HG03175 (cell line): Measurements from ENCODE around the gene ZCCHC4.

ENCODE experiments used
- ATAC-seq: cut with Tn5 transposase; IDR thresholded peaks from one replicate; pipeline ENCODE4 v1.9.1; 2021; ENCODE audit warnings: mild to moderate bottlenecking, moderate library complexity; ENCODE audit not compliant: unreplicated experiment

Gene ZCCHC4, protein sequence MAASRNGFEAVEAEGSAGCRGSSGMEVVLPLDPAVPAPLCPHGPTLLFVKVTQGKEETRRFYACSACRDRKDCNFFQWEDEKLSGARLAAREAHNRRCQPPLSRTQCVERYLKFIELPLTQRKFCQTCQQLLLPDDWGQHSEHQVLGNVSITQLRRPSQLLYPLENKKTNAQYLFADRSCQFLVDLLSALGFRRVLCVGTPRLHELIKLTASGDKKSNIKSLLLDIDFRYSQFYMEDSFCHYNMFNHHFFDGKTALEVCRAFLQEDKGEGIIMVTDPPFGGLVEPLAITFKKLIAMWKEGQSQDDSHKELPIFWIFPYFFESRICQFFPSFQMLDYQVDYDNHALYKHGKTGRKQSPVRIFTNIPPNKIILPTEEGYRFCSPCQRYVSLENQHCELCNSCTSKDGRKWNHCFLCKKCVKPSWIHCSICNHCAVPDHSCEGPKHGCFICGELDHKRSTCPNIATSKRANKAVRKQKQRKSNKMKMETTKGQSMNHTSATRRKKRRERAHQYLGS

DNA sequence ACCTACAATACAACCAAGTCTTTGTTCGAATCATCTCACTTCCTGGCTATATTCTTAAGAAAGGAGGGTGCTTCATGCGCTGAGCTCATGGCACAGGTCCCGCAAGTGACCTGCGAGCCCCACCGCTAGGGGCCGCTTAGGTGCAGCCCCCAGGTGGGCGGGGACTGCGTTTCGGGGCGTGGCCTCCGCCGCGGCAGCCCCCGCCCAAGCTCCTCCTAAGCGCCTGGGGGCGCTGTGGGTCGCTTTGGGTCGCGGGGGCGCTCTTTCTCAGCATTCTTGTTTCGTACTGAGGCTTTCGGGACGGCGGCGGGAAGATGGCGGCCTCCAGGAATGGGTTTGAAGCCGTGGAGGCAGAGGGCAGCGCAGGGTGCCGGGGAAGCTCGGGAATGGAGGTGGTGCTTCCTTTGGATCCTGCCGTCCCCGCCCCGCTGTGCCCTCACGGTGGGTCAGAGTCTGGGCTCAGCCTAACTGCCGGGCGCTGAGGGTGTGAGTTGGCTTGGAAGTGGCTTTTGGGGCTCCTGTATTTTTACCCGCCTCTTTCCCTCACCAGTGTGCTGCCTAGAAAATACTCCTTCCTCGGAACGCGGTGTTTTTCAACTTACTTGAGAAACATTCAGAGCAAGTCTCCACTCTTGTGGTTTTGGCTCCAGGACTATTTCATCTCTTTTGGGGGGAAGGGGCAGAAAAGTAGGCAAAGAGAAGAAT is at the start of gene ZCCHC4:
Gene ZCCHC4, plus strand, starts transcription at position 279 of the 705 bp plus-strand sequence. Its CDS starts 36 bp downstream, at position 315.
- ATAC-seq = peak; percentile 83

DNA sequence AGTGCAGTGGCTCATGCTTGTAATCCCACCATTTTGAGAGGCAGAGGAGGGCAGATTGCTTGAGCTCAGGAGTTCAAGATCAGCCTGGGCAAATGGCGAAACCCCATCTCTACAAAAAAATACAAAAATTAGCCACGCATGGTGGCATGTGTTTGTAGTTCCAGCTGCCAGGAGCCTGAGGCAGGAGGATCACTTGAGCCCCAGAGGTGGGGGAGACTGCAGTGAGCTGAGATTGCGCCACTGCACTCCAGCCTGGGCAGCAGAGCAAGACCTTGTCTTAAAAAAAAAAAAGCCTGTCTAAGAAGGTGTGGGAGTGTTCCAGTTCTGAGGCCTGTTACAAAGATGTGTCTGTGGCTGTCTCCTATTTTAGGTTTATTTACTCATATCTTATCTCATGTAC is 40.7 kb upstream of the ZCCHC4 start:
- ATAC-seq = no peak

DNA sequence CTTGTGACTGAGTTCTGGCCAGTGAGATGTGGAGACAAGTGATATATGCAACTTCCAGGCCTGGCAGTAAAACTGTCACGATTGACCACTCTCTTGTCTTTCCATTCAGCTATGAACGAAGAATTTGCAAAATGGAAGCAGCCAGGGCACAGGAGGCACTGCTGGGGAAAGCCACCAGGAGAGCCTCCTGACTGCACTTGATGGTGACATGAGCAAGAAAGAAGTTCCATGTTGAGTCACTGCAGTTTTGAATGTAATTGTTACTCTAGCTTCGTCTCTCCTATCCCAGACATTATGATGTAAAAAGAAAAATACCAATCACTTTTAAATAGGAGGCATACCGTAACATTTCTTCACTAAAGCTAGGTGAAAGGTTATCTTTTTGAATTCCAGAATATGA is 32.4 kb upstream of the ZCCHC4 start:
- ATAC-seq = no peak

DNA sequence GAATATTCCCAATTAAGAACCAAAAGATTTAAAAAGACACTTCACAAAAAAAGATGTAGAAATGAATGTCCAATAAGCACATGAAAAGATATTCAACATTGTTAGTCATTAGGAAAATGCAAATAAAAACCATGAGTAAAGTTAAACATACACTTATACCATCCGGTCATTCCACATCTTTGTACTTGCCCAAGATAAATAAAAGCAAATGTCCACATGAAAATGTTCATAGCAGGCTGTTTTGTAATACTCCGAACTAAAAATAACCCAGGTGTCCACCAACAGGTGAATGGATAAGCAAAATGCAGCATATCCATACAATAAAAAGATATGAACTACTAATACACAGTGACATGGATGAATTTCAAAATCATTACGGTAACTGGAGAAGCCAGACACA is 28.6 kb upstream of the ZCCHC4 start:
- ATAC-seq = no peak

DNA sequence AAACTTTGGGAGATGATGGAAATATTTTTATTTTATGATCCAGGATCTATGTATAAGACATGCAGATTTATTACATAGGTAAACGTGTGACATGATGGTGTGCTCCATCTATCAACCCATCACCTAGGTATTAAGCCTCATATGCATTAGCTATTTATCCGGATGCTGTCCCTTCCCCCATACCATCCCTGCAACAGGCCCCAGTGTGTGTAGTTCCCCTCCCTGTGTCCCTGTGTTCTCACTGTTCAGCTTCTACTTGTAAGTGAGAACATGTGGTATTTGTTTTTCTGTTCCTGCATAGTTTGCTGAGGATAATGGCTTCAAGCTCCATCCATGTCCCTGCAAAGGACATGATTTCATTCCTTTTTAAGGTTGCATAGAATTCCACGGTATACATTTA is 28.1 kb upstream of the ZCCHC4 start:
- no peak for ATAC-seq

DNA sequence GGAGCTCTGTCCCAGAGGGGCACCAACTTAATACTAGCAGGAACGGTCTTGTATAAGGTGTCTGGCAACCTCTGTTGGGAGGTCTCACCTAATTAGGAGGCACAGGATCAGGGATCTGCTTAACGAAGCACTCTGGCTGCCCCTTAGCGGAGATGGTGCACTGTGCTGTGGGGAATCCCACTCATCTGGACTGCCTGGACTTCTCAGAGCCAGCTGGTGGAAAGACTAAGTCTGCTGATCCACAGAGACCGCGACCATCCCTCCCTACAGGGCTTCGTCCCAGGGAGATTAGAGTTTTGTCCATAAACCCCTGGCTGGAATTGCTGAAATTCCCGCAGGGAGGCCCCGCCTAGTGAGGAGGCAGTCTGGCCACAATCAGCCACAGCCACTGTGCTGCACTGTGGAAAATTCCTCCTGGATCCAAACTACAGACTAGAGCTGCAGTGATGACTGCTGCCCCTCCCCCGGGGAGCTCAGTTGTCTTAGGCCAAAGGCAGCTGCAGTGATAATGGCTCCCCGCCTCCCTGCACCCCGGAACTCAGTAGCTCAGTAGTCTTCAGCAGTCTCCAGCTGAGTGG is 22.0 kb upstream of the ZCCHC4 start:
- ATAC-seq = no peak

DNA sequence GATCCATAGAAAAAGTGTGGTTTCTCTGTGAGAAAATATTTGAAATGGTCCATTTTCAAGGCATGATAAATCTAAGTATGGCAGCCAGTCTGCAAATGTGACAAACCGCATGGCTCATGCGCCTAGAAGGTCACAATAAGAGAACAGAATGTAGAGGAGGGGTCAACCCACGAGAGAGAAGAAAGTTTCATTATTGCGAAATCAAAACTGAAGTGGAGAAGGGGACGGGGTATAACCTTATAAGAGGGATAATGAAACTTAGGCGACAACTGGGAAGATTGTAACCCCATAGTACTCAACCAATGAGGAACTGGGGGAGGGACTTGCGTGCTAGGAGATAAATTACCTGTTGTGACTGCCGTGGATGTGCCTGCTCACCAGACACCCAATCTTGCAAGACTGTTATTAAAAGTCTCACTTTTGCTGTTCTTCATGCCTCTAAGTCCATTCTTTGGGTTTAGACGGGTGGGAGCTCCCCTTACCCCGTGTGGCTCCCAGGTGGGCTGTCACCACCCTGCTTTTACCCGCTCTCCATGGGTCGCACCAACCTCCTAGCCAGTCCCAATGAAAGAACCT is 21.3 kb upstream of the ZCCHC4 start:
- no peak for ATAC-seq

DNA sequence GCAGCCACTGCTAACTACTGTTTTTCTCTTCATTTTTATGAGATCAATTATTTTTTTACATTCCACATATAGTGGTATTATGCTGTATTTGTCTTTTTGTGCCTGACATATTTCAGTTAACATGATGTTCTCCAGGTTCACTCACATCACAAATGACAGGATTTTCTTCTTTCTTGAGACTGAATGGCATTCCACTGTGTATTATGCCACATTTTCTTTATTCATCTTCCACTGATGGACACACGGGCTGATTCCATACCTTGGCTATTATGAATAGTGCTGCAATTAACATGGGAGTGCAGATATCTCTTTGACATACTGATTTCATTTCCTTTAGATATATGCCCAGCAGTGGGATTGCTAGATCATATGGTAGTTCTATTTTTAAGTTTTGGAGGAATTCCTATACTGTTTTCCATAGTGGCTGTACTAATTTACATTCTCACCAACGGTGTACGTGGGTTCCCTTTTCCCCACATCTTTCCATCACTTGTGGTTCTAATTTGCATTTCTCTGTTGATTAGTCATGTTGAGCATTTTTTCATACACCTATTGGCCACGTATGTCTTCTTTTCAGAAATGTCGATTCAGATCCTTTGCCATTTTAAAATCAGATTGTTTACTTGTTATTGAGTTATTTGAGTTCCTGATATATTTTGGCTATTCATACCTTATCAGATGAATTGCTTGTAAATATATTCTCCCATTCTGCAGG is 14.9 kb upstream of the ZCCHC4 start:
- ATAC-seq = no peak

DNA sequence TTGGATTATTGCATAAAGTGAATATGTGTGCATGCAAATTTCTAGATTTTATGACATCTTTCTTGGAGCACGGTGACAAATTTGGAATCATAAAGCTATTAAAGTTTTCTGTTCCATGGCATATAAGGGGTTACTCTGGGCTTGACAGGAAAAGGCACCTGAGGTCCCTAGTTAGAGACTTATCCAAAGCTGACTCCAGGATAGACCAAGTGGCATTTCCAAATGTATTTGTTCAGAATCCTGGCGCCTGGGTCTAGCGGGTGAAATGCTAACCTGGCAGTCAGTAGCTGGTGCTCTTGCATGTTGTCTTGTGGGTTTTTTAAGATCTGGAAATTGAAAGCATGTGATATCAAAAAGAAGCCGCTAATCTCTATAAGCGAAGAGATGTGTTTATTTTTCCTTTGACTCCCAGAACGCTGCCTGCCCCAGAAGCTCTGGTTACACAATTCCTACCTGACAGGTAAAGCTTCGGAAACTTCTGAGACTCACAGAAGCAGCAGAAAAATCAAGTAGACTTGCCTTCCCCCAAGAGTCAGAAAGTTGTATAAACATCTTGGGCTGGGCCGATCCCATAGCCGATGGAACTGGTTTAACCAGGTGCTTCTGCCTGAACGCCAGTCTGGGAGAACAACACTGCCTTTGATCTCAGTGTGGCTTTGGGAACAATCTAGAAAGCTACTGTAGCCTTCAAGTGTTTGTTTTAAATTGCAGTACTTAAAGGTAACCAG is 12.9 kb upstream of the ZCCHC4 start:
- no peak for ATAC-seq

DNA sequence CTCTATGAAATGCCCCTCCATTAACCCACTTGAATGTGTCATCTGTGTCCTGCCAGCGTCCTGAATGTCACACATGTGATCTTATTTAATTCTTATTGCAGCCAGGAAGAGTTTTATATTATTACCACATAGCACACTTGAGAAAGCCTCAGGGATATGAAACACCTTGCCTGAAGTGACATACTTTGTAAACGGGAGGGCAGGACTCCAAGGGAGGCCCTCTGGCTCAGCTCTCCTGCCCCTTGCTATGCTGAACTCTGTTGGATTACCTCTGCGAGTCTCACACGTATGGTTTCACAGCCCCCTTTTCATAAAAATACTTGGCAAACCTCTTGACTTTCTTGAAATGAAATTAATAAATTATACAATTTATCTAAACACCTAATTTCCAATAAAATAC is 11.1 kb upstream of the ZCCHC4 start:
- no peak for ATAC-seq

DNA sequence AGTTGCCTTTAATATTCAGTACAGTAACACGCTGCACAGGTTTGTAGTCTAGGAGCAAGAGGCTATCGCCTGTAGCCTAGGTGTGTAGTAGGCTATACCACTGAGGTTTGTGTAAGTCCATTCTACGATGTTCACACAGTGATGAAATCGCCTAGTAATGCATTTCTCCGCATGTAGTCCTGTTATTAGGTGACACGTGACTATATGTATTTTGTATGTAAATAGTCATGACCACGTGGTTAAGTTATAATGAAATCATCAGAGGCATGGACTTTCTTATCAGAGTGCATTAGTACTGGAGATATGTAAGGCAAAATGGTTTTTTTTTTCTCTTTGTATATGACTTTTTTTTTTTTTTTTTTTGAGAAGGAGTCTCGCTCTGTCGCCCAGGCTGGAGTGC is 9.9 kb upstream of the ZCCHC4 start:
- no peak for ATAC-seq

DNA sequence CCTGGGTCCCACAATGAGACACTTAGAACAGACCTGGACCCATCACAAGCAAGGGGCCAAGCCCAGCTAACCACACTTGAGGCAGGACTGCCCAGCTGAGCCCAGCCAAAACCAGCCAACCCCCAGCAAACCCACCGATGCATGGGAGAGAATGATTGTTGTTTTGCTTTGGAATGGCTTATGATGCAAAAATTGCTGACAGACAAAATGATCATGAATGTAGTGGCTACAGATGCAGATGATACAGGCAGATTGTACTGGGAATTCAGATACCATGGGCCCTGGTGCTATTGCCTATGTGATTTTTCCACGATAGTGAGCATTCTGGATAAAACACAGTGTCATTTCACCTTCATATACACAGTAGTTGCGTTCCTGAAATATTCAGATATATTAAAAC is 9.0 kb upstream of the ZCCHC4 start:
- no peak for ATAC-seq

DNA sequence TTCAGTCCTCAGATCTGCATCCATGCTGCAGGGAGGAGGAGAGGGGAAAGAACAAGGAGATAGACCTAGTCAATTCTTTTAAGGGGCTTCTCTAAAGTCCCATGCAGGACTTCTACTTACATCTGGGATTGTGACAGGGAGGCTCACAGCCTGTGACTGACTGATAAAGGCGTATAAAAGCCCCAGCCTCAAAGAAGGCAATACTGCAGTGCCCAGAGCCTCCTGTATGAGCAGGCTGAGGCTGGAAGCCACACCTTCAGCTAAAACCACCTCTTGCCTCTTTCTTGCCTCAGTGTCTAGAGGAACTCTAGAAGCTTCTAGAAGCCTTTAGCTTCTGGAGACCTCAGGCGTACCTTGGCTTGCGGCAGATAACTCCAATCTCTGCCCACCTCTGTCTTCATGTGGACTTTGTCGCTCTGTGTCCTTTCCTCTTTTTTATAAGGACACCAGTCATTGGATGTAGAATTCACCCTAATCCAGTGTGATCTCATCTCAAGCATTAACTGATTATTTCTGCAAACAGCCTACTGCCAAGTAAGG is 6.0 kb upstream of the ZCCHC4 start:
- no peak for ATAC-seq

DNA sequence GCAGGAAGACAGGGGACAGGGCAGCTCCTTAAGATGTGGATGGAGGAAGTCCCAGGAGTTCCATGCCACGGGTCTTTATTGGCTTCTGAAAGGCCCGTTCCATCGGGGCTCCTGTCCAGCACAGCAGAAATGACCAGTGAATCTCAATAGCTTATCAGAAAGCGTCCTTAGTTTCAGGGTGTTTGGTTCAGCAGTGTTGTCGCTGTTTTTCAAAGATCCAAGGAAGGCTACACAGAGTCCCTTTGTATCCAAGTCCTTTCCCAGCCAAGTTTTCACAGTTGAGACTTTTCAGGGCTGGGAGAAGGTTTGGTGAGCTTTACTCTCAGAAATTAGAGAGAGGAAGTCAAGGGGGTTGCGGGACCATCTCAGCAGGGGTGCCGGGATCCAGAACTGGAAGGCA is 5.0 kb upstream of the ZCCHC4 start:
- no peak for ATAC-seq

DNA sequence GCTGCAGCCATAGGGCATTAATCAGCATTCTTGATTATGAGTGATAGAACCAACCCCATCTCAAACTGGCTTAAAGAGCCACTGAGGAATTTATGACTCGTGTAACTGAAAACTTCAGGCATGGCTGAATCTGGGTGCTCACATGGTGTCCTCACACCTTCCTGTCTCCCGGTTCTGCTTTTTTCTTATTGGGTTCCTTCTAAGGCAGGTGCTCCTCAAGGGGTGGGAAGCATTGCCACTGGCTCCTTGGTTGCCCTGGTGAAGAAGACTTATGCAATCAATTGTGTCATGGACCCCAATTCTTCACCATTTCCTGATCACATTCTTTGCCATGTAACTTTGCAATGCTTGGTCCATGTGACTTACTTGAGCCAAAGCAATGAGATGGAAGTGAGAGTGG is 4.3 kb upstream of the ZCCHC4 start:
- ATAC-seq = no peak

DNA sequence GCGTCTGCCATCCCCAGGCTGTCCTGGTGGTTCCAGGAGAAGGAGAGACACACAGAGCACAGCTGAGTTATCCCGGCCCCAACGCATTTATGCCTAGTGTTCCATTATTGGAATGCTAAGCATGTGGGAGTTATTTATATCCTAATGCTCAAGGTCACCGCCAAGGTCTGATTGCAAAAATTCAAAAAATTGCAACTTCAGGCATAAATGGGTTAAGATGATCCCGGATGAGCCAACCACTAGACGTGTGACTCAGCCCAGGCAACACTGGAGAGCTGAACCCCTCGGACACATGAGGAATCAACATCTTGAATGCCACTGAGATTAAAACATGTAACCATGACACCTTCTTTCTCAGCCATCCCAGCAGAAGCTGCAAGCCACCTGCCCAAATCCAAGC is 3.8 kb upstream of the ZCCHC4 start:
- no peak for ATAC-seq

DNA sequence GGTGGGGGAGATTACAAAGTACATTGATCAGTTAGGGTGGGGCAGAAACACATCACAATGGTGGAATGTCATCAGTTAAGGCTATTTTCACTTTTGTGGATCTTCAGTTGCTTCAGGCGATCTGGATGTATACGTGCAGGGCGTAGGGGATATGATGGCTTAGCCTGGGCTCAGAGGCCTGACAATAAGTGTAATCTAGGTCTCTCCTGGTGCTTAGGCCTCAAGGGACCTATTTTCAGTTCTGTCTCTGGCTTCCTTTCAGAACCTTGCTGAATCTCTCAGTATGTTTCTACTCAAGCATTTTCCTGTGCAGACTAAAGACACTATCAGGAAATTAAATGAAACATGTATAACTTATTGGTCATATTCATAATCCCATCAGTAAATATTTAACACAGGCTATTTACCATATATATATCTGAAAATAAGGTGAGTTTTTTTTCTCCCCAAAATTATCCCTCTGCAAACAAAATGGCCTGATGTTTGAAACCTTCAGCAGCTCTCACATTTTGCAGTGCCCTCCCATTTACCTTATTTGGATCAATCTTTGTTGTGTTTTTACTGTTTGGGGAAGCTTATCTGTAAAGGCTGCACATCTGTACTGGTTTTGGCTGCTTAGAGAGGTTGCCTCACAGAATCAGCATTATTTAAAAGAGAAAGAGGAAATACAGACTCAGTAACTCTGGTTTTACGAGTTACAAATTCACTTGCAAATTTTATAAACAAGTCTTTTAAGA is 2.3 kb upstream of the ZCCHC4 start:
- ATAC-seq = peak; percentile 59

DNA sequence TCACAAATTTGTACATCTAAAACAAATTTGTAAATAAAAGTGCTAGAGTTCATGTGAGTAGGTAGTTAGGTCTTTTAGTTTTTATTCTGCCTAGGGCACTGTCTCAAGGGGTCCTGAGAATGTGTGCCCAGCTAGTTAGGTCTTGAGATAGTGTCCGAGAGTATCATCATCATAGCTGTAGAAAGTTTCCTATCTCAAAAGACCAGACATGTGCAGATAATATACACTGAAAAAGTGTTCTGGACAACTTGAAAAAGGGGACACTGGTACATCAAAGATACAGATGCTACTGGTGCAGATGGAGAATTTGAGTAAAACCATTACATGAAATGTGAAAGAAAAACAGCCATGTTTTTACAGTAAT is 1.8 kb upstream of the ZCCHC4 start:
- no peak for ATAC-seq

DNA sequence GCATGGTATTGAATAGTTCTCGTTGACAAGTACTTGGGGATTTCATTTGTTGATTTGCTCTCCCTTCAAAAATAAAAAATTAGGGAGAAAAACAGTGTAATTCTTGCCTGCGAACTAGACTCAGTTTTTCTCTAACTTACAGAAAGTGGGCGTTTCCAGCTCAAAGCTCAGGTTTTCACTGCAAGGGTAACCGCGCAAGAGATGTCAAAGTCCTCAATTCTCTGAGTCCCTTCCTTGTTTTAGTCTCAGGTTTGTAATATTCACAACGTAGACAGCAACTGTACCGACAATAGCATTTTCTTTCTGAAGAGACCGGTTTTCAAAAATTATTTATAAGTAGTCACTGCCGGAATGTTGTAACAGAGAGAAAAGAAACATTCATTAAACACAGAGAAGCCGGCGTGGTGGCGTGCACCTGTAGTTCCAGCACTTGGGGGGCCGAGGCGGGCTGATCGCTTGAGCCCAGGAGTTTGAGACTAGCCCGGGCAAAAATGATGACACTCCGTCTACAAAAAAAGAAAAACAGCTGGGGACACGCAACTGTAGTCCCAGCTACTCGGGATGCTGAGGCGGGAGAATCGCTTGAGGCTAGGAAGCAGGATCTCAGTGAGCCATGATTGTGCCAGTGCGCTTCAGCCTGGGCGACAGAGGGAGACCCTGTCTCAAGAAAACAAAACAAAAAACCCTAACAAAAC is 774 bp downstream of the ZCCHC4 start:
- no peak for ATAC-seq
